Neuron (in vitro differentiated cells): ENCODE measurements around the gene PRRC2B.
A peak's percentile ranks its signal among the peaks of the same experiment; 100 is the strongest.
"Not testable (repeated sequence)": the region's sequence is repeated elsewhere in the genome, so short reads cannot be mapped to it uniquely, and the experiment has no call there.

Experiments used
- H2AFZ ChIP-seq: one replicate; pipeline ENCODE4 v1.6.1; 2013; ENCODE audit warnings: low read depth, mild to moderate bottlenecking, inconsistent platforms, low read length, moderate library complexity
- H3K27me3 ChIP-seq: one replicate; pipeline ENCODE4 v1.6.1; 2013; ENCODE audit warnings: low read length; ENCODE audit not compliant: insufficient read depth
- H3K36me3 ChIP-seq: one replicate; pipeline ENCODE4 v1.6.1; 2013; ENCODE audit warnings: low read length; ENCODE audit not compliant: insufficient read depth
- H3K4me1 ChIP-seq: one replicate; pipeline ENCODE4 v1.6.1; 2013; ENCODE audit warnings: low read length; ENCODE audit not compliant: insufficient read depth
- H3K4me3 ChIP-seq: 2 replicates; pipeline ENCODE4 v1.5.1; 2013; ENCODE audit warnings: mild to moderate bottlenecking, low read length, moderate library complexity
- H3K9me3 ChIP-seq: one replicate; pipeline ENCODE4 v1.6.1; 2013; ENCODE audit warnings: low read length

Gene PRRC2B

DNA sequence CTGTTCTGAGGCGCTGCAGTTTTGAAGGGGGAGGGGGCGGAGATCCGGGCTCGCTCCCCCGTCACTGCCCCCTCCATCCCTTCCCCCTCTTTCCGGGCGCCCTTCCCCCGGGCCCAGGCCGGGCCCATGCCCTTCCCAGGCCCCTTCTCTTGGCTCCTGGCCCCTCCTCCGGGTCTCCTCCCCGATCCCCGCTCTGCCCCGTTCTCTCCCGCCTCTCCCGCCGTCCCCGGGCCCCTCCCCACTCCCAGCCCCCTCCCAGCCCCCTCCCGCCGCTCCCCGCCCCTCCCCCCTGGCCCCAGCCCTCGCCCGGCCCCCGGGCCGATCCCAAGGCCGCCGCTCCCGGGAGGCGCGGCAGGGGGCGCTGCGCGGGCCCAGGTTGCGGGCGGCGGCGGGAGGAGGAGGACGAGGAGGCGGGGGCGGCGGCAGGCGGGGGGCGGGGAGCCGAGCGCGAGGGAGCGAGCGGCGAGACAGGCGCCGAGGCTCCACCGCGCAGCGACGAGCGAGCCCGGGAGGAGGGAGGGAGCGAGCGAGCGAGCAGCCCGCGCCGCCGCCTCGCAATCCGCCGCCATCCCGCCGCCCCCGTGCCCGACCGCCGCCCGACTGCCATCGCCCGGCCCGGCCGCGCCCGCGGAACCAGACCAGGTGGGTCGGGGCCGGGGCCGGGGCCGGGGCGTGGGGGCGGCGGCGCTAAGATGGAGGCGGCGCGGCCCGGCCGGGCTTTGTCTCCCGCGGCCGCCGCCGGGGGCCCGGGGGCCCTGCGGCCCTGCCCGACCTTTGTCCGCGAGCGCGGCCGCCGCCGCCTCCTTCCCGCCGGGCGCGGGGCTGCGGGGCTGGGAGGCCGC lies at the start of gene PRRC2B:
PRRC2B (plus strand) TSS at position 465 of the 842 bp plus-strand sequence. CDS start 36,059 bp downstream, outside the sequence.
- Histone ChIP-seq H2AFZ (peak within 1 kb of the TSS; percentile 97), H3K9me3 (no peaks in the 10 kb centered on the region), H3K4me1 (peaks cover 41% of the 10 kb centered on the region), H3K4me3 (peak within 1 kb of the TSS; percentile 96), H3K36me3 (peaks cover 13% of the 10 kb centered on the region), H3K27me3 (no peaks in the 10 kb centered on the region)

DNA sequence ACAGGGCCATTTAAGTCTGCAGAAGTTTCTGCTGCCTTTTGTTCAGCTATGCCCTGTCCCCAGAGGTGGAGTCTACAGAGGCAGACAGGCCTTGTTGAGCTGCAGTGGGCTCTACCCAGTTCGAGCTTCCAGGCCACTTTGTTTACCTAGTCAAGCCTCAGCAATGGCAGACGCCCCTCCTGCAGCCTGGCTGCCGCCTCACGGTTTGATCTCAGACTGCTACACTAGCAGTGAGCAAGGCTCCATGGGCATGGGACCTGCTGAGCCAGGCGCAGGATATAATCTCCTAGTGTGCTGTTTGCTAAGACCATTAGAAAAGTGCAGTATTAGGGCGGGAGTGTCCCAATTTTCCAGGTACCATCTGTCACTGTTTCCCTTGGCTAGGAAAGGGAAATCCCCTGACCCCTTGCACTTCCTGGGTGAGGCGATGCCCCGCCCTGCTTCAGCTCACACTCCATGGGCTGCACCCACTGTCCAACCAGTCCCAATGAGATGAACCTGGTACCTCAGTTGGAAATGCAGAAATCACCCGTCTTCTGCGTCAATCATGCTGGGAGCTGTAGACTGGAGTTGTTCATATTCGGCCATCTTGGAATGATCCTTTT lies 48.9 kb upstream of the PRRC2B start:
- H3K9me3 ChIP-seq, H3K36me3 ChIP-seq, H2AFZ ChIP-seq, H3K4me1 ChIP-seq, H3K4me3 ChIP-seq, H3K27me3 ChIP-seq: not testable (repeated sequence)

DNA sequence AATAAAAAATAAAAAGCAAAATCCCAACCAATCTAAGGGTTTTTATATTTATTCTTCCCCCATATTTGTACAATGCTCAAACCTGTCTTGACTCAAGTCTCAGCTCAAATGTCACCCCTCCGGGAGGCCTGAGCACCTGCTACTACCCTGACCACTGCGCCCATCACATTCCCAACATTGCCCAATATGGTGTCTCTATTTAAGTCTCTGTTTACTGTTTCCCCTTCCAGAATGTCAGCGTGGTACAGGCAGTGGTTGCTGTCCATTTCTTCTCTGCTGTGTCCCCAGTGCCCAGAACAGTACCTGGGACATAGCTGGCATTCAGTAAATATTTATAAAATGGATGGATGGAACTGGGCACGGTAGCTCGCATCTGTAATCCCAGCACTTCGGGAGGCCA lies 47.3 kb upstream of the PRRC2B start:
- Histone ChIP-seq H3K9me3 (no peaks in the 10 kb centered on the region), H3K4me1 (no peaks in the 10 kb centered on the region), H3K4me3 (no peak overlapping the region), H2AFZ (no peak overlapping the region), H3K27me3 (no peaks in the 10 kb centered on the region), H3K36me3 (no peaks in the 10 kb centered on the region)

DNA sequence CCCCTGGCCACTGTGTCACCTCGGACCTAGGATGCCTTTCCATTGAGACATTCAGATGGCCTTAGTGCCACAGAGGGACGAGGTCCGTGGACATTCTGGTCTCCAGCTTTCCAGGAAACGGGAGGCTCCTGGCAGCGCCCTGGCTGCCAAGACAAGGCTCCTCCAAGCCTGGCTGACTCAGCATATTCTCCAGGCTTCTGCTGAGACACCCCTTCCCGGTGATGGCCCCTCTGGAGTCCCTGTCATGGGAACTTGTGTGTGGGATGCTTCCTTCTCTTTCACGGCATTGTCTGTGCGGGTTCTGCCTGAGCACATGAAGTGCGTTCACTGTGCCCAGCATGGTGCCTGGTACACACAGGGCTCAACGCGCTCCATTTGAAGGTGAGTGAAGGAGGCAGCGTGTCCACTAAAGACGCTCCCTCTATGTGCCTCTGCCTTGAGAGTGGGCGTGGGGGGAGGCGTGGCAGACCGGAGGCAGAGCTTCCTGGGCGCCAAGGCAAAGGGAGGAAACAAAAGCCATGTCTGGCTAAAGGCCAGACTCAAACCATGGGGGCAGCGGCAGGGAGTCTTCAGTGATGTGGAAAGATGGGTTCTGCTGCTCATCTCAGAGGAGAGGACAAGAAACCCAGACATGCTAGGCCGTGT lies 46.4 kb upstream of the PRRC2B start:
- H2AFZ ChIP-seq: no peak overlapping the region
- no peak overlapping the region for H3K4me3 ChIP-seq
- H3K9me3 ChIP-seq: no peaks in the 10 kb centered on the region
- H3K36me3 ChIP-seq: no peaks in the 10 kb centered on the region
- no peaks in the 10 kb centered on the region for H3K4me1 ChIP-seq
- H3K27me3 ChIP-seq: no peaks in the 10 kb centered on the region

DNA sequence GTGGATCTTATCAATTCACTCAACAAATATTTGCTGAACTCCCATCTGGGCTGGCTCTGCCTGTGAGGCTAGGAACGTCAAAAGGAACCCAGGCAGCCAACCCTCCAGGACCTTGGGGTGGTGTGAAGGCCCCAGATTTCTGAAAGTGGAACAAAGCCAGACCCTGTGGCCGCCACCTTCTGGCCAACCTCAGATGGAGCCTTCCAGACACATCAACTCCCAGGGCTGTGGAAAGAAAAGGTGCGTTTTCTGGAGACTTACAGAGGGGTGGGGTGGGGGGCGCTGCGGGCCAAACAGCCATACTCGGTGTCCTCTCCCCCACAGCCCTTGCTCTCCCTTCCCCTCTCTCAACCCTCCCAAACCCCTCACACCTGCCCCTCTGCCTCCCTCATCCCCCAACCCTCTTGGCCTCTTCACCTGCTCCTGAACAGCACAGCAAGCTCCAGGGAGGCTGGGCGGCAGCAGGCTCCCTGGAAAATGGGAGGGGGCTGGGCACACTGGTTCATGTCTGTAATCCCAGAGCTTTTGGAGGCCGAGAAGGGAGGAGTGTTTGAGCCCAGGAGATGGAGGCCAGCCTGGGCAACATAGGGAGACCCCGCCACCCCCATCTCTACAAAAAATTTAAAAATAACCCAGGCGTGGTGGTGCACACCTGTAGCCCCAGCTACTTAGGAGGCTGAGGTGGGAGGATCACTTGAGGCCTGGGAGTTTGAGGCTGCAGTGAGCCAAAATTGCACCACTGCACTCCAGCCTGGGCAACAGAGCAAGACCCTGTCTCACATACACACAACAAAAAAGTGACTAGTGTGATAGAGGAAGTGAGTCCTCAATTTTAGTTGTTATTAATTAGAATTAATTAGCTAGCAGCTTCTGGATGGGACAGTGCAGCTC lies 45.0 kb upstream of the PRRC2B start:
- Histone ChIP-seq H3K27me3 (no peaks in the 10 kb centered on the region), H3K9me3 (no peaks in the 10 kb centered on the region), H2AFZ (no peak overlapping the region), H3K4me3 (no peak overlapping the region), H3K36me3 (no peaks in the 10 kb centered on the region), H3K4me1 (no peaks in the 10 kb centered on the region)

DNA sequence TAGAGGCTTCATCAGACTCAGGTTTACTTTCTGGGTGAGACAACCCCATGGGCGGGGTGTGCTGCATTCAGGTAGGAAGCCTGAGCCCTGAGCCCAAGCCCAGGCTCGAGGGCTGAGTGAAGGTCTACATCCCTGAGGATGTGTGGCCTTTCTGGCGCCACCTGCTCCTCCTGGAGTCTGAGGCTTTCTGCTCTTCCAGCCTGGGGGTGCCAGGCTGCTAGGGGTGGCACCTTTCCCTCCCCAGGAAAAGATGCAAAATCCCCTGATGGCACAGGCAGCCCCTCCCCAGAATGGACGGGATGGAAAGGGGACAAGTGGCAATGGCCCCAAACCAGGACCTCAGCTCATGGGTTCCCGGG lies 44.4 kb upstream of the PRRC2B start:
- Histone ChIP-seq H3K4me1 (no peaks in the 10 kb centered on the region), H3K9me3 (no peaks in the 10 kb centered on the region), H3K4me3 (no peak overlapping the region), H3K27me3 (no peaks in the 10 kb centered on the region), H3K36me3 (no peaks in the 10 kb centered on the region), H2AFZ (peak overlapping the region; percentile 18)

DNA sequence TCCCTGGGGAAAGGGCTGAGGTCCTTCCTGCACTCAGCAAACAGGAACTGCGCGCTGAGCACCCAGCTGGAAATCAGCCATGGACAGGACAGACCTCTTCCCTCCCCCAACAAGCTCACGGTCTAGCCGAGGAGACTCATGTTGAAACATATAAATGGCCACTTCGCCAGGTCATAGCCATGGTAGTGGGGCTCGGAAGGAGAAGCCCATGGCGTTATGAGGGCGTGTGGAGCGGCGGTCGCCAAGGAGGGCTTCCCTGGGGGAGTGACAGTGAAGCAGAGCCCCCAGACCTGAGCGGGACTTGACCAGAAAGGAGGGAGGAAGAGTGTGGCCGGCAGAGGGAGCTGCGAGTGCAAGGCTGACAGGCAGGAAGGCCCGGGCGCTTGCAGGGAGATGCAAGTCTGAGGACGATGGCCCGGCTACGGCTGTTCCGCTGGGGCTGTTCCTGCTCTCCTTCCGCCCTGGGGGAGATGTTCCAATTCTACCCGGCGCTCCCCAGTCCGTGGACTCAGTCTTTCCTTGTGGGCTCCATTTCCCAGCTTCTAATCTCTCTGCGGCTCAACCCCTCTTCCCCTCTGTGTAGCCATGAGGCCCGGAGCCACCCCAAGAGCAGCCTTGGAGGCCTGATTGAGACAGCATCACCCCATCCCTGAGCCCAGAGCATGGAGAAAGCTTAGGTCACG lies 43.9 kb upstream of the PRRC2B start:
- H3K9me3 ChIP-seq: no peaks in the 10 kb centered on the region
- no peaks in the 10 kb centered on the region for H3K36me3 ChIP-seq
- H3K4me3 ChIP-seq: peak overlapping the region; percentile 33
- H2AFZ ChIP-seq: peak overlapping the region; percentile 18
- H3K27me3 ChIP-seq: no peaks in the 10 kb centered on the region
- no peaks in the 10 kb centered on the region for H3K4me1 ChIP-seq

DNA sequence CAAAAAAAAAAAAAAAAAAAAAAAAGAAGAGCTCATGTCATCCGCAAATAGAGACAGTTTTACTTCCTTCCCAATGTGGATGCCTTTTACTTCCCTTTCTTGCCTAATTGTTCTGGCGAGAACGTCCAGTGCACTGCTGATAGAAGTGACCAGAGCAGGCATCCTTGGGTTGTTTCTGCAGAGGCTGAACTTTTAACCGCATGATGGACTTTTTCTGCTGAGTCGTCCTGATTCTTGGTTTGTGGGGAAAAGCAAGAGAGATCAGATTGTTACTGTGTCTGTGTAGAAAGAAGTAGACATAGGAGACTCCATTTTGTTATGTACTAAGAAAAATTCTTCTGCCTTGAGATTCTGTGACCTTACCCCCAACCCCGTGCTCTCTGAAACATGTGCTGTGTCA lies 37.4 kb upstream of the PRRC2B start:
- H3K36me3 ChIP-seq, H3K4me3 ChIP-seq, H3K27me3 ChIP-seq, H3K4me1 ChIP-seq, H3K9me3 ChIP-seq, H2AFZ ChIP-seq: not testable (repeated sequence)

DNA sequence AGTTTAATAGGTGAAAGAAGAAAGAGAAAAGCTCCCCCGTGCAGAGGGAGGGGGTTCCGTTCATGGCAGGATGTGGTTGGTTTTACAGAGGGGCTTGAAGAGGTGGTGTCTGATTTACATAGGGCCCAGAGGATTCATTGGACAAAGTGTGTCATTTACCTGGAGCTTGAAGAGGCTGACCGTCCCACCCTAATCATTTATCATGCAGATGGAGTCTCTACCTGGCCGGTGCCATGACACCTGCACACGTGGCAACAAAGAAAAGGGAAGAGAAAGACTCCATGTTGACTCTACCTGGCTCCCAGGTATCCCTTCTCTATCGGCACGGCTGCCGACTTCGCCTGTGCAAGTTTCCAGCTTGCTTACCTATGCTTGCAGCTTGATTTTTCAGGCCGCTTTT lies 35.3 kb upstream of the PRRC2B start:
- Histone ChIP-seq H3K36me3 (no peaks in the 10 kb centered on the region), H3K4me1 (peaks cover 7% of the 10 kb centered on the region), H3K27me3 (no peaks in the 10 kb centered on the region), H3K4me3 (no peak overlapping the region), H3K9me3 (no peaks in the 10 kb centered on the region), H2AFZ (no peak overlapping the region)

DNA sequence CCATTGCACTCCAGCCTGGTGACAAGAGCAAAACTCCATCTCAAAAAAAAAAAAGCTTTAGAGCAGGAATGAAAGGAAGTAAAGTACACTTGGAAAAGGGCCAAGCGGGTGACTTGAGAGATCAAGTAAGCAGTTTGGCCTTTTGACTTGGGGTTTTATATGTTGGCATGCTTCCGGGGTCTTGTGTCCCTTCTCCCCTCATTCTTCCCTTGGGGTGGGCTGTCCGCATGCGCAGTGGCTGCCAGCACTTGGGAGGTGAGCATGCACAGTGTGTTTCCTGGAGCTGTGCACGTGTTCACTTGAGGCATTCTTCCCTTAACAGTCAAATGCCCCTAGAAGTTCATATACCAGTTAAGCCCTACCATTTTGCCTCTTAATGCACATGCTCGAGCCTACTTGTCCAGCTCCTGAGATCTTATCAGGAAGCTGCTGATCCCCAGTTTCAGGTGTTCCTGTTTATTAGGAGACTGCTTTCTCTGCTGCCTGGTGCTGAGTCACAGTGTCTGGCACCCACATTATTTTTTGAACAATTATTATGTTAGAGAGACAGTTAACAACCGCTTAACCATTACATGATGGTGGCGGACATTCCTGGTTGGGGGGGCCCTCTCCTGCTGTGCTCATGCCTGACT lies 32.6 kb upstream of the PRRC2B start:
- Histone ChIP-seq H3K36me3 (no peaks in the 10 kb centered on the region), H3K4me1 (peaks cover 6% of the 10 kb centered on the region)

DNA sequence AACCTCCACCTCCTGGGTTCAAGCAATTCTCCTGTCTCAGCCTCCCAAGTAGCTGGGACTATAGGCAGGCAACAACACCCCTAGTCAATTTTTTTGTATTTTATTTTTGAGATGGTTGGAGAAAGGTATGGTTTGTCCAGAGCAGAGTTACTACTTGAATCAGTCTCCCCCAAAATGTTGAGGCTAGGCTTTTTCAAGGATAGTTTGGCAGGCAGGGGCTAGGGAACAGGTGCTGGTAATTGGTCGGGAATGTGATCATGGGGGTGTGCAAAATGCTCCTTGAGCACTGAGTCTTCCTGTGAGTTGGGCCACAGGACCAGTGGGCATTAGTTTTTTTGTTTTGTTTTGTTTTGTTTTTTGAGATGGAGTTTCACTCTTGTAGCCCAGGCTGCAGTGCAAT lies 28.3 kb upstream of the PRRC2B start:
- Histone ChIP-seq H3K9me3 (no peaks in the 10 kb centered on the region), H3K4me1 (no peaks in the 10 kb centered on the region), H2AFZ (no peak overlapping the region), H3K27me3 (no peaks in the 10 kb centered on the region), H3K36me3 (no peaks in the 10 kb centered on the region), H3K4me3 (no peak overlapping the region)

More for the DNA sequence above, 32.6 kb upstream of the PRRC2B start:
- no peaks in the 10 kb centered on the region for H3K9me3 ChIP-seq
- H3K4me3 ChIP-seq: no peak overlapping the region
- no peak overlapping the region for H2AFZ ChIP-seq
- no peaks in the 10 kb centered on the region for H3K27me3 ChIP-seq

DNA sequence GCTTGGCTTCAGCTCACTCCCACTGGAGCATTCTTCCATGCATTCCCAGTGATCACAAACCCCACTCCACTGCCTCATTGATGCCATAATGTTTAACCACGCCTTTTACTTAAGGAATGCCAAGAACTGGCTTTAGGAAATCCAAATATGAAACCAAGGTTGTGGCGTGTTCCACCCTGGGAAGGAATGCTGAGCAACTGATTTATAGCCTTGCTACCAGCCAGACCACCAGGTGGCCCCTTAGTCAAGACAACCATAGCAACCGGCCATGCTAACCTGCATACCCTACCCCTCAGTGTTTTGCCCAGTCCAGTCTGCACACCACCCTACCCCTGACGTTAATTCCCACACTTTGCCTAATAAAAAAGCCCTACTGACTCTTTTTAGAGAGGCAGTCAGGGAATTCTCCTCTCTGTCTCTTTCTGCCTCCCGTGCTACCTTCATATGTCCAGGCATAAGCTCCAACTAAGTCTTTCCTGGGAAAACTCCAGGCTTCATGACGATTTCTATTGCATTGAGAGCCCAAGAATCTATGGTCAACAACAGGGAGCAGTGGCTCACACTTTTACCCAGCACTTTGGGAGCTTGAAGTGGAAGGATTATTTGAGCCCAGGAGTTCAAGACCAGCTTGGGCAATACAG lies 27.0 kb upstream of the PRRC2B start:
- Histone ChIP-seq H3K4me3 (no peak overlapping the region), H2AFZ (no peak overlapping the region), H3K4me1 (no peaks in the 10 kb centered on the region), H3K36me3 (no peaks in the 10 kb centered on the region), H3K27me3 (no peaks in the 10 kb centered on the region), H3K9me3 (no peaks in the 10 kb centered on the region)
